ENCODE data around the gene CLEC20A. TPM values are rescaled to one million over a fixed set of nuclear protein-coding genes. Genes with fewer than 3 reads are reported as not detected.

Gene CLEC20A
- total RNA-seq, 1 donor from 2014 or later: not detected

GRCh38 chr1:178528953-178529335 is 32.2 kb upstream of the CLEC20A start:
- Mint-ChIP-seq H3K9me3 (no peaks in the 10 kb centered on the region), H3K27me3 (no peaks in the 10 kb centered on the region), H3K27ac (no peak overlapping the region), H3K36me3 (no peaks in the 10 kb centered on the region), H3K4me3 (no peak overlapping the region), H3K4me1 (ENCODE audit: unreplicated experiment) (peaks cover 16% of the 10 kb centered on the region)
- no peak for TF ChIP-seq CTCF (conservative IDR thresholded peaks at IDR 0.05)
- DNase-seq (ENCODE audit: extremely low spot score, unreplicated experiment): no peak

- H3K27me3 Mint-ChIP-seq: no peaks in the 10 kb centered on the region
These were observed 31.6 kb upstream of the CLEC20A start for GRCh38 chr1:178528228-178528952.

GRCh38 chr1:178527117-178527516 is 30.4 kb upstream of the CLEC20A start:
- no peak for DNase-seq (ENCODE audit: extremely low spot score, unreplicated experiment)
- peaks cover 11% of the 10 kb centered on the region for H3K4me1 Mint-ChIP-seq (ENCODE audit: unreplicated experiment)
- no peaks in the 10 kb centered on the region for H3K36me3 Mint-ChIP-seq
- no peaks in the 10 kb centered on the region for H3K27me3 Mint-ChIP-seq
- H3K9me3 Mint-ChIP-seq: no peaks in the 10 kb centered on the region
- H3K27ac Mint-ChIP-seq: no peak overlapping the region
- no peak overlapping the region for H3K4me3 Mint-ChIP-seq
- no peak for TF ChIP-seq CTCF (conservative IDR thresholded peaks at IDR 0.05)

More at GRCh38 chr1:178528228-178528952, 31.6 kb upstream of the CLEC20A start:
- H3K36me3 Mint-ChIP-seq: no peaks in the 10 kb centered on the region
- no peaks in the 10 kb centered on the region for H3K9me3 Mint-ChIP-seq
- TF ChIP-seq CTCF (conservative IDR thresholded peaks at IDR 0.05): no peak
- DNase-seq (ENCODE audit: extremely low spot score, unreplicated experiment): no peak
- peaks cover 16% of the 10 kb centered on the region for H3K4me1 Mint-ChIP-seq (ENCODE audit: unreplicated experiment)
- no peak overlapping the region for H3K27ac Mint-ChIP-seq
- H3K4me3 Mint-ChIP-seq: no peak overlapping the region

GRCh38 chr1:178521241-178521640 is 24.5 kb upstream of the CLEC20A start:
- Mint-ChIP-seq H3K9me3 (peaks cover 4% of the 10 kb centered on the region), H3K36me3 (no peaks in the 10 kb centered on the region), H3K27me3 (no peaks in the 10 kb centered on the region), H3K4me3 (no peak overlapping the region), H3K4me1 (ENCODE audit: unreplicated experiment) (peaks cover 4% of the 10 kb centered on the region), H3K27ac (no peak overlapping the region)
- no peak for TF ChIP-seq CTCF (conservative IDR thresholded peaks at IDR 0.05)
- DNase-seq (ENCODE audit: extremely low spot score, unreplicated experiment): no peak

- Mint-ChIP-seq H3K27ac (no peak overlapping the region), H3K27me3 (no peaks in the 10 kb centered on the region), H3K4me1 (ENCODE audit: unreplicated experiment) (peaks cover 4% of the 10 kb centered on the region), H3K36me3 (no peaks in the 10 kb centered on the region), H3K4me3 (no peak overlapping the region), H3K9me3 (peaks cover 4% of the 10 kb centered on the region)
- no peak for DNase-seq (ENCODE audit: extremely low spot score, unreplicated experiment)
- no peak for TF ChIP-seq CTCF (conservative IDR thresholded peaks at IDR 0.05)
These were observed 24.0 kb upstream of the CLEC20A start for GRCh38 chr1:178520803-178521202.

Measured in type B pancreatic cell (in vitro differentiated cells).